IPS-18c (cell line): ENCODE results near the gene COL15A1.

Source experiments
- H3K4me3 ChIP-seq: 2 replicates; pipeline ENCODE4 v1.7.0; 2013; ENCODE audit warnings: low read depth, mild to moderate bottlenecking, low read length, moderate library complexity; ENCODE audit not compliant: insufficient read depth
- H3K9me3 ChIP-seq: one replicate; pipeline ENCODE4 v1.6.1; 2013; ENCODE audit warnings: mild to moderate bottlenecking, low read length, moderate library complexity; ENCODE audit not compliant: control insufficient read depth, insufficient read depth

COL15A1 gene

DNA sequence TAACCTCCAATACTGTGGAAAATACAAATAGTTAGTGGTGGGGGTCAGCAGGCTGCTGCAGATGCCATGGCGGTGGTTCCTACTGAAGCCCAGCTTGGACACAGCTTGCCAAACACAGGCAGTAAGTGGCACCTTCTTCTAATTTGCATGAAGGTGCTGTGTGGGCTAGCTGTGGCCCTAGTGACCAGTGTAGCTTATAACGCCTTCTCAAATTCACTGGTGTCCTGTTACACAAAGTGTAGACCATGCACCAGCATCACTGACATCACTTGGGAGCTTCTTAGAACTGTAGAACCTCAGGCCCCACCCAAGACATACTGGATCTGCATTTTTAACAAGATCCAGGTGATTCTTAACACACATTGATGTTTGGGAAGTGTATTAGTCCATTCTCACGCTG, 102.4 kb downstream of the COL15A1 start:
- no peak overlapping the region for H3K4me3 ChIP-seq
- H3K9me3 ChIP-seq = peaks cover 2% of the 10 kb centered on the region

DNA sequence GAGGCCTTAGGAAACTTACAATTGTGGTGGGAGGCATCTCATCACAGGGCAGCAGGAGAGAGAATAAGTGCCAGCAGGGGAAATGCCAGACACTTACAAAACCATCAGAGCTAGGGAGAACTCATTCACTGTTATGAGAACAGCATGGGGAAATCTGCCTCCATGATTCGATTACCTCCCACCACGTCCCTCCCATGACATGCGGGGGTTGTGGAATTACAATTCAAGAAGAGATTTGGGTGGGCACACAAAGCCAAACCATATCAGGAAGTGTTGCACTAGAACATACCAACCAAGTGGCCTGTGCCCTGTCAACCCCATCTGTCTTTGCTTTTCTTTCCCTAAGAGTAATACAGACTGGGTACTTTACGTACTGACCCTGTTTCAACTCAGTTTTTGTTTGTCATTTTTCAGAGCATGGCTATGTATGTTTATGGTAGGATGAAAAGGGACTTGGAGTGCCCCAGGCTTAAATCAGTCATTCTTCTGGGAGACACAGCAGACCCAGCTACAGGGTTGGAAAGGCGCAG, 102.9 kb downstream of the COL15A1 start:
- H3K9me3 ChIP-seq = peaks cover 2% of the 10 kb centered on the region
- H3K4me3 ChIP-seq = no peak overlapping the region

DNA sequence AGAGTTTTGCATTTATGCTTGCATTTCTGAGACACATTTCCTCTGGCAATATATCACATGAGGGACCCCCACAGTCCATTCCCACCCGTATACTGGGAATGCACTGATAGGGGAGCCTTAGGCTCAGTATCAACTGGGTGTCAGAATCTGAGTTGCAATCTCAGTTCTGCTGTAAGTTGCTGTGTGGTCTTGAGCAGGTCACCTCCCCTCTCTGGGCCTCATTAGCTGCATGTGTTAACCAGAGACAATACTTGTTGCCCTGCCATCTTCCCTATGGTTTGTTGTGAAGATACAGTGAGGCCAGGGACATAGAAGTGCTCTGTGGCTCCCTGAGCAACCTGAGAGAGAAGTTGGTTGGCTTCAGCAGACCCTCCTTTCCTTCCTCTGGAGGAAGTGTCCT, 105.5 kb downstream of the COL15A1 start:
- no peak overlapping the region for H3K4me3 ChIP-seq

DNA sequence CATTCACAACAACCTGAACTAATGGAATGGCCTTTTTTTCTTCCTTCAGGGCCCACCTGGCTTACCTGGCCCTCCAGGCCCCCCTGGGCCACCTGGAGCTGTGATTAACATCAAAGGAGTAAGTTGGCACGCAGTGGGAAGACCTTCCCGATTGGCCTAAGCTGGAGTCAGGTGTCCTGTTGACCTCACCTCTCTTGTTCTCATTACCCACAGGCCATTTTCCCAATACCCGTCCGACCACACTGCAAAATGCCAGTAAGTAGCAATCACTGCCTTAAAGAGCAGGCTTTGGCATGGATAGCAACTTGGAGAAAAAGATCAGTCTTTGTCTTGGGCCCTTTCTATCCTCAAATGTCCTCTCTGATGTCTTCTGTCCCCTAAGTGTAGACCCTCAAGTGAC, 105.9 kb downstream of the COL15A1 start:
- H3K4me3 ChIP-seq = no peak overlapping the region
- H3K9me3 ChIP-seq = no peaks in the 10 kb centered on the region

More for the DNA sequence above, 105.5 kb downstream of the COL15A1 start:
- H3K9me3 ChIP-seq = peaks cover 1% of the 10 kb centered on the region

DNA sequence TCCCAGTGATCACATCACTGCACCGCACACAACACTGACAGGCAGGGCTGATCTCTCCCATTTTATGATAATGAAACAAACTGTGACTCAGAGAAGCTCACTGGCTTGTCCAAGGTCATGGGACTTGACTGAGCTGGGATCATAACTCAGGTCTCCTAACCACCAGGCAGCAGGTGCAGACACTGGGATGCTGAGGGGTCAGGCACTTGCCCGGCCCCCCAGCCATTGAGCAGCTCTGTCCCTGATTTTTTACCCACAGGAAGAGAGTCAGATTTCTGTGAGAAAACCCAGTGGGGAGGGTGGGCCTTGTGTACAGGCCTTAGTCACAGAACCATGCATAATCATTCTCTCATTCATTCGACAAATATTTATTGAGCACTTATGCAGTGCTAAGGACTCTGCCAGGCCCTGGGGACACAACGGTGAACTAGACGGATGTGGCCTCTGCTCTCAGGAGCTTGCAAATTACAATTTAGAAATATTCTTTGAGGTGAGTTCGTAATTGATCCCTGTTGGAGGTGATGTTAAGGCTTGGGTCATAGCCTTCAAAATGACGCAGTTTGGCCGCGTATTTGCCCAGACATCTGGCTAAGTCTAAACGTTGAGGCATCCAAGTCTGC, 106.7 kb downstream of the COL15A1 start:
- Histone ChIP-seq H3K4me3 (no peak overlapping the region), H3K9me3 (no peaks in the 10 kb centered on the region)

DNA sequence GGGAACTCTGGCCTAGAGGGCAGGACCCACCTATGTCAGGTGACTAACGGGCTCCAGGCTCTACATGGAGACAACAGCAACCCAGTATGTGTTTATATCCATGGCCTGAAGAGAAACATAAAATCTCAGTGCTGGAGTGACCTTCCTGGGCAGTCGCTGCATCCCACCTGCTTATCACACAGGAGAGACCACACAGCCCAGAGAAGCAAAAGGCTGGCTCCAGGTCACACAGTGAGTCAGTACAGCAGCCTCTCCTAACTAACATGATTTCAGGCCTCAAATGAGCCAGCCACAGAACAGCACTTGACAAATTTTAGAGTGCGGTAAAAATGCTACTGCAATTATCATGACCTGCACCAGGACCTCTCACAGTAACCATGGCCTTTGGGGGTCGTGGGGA, 107.2 kb downstream of the COL15A1 start:
- Histone ChIP-seq H3K9me3 (no peaks in the 10 kb centered on the region), H3K4me3 (no peak overlapping the region)

DNA sequence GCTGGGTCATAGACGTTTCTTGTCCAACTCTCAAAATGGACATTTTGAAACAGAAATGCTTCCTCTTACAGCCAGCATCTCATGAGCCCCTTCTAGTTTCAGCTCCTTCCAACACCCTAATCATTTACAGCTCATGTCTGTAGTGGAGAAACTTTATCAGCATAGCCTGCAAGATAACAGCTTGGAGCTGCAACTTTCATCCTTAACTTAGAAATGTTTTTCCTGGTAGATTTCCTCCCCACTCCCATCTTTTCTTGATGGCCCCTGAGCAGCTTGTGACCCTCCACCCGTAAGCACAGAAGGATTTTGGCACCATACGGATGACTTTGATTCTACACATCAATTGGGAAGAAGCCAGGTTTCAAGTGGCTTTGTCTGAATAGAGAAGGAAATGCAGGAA, 107.7 kb downstream of the COL15A1 start:
- no peaks in the 10 kb centered on the region for H3K9me3 ChIP-seq
- no peak overlapping the region for H3K4me3 ChIP-seq

DNA sequence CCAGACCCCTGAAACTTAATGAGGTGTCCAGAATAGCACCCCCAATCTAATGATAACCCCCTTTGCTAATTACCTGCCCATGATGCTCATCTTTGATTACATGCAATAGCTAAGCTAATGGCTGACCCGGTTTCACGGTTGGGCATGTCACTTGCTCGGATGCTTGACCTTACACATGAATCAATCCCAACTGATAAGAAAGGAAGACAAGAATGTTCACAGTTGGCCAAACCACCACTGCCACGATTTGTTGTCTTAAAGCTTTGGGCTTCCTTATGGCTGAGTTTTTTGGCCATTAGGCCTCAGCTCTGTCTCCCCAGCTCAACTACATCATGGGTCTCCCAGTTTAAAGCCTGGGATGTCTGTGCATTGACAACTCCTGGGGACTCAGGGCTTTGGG, 108.1 kb downstream of the COL15A1 start:
- Histone ChIP-seq H3K9me3 (no peaks in the 10 kb centered on the region), H3K4me3 (no peak overlapping the region)

DNA sequence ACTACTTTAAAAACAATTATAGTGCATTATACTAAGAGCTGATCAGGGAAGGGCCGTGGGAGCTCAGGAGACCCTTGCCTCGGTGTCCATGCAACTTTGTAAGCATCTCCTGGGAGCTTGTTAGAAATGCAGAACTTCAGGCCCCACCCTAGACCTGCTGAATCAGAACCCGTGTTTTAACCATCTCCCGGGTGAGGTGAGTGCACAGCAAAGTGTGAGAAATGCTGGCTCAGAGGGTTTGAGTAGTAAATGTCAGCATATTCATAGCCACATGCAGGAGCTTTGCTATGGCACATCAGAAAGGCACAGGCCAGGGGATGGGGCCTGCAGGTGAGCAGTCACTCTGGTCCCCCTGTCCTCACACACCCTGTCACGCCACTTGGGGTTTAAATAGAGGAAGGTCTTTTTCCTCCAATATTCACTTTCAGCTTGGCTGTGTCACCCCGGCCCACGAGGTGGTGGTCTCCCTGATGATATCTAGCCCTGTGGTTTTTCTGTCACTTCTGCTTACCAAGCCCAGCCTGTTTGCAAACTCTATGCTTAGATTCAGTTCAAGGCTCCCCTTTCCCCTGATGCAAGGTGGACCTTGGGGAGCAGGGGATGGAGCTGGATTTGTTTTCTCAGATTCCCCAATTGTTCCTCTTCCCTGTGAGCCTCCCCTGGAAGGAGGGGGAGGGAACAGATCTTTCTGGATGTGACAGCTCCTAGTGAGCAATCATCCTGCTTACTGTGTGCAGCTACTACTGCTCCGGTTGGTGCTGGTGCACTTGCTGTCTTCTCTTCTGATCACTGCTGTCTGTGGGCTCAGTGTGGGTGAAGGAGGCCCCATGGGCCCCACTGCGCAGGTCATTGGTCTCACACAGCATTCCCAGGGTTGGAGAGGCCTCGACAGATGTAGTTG, 109.4 kb downstream of the COL15A1 start:
- H3K9me3 ChIP-seq = no peaks in the 10 kb centered on the region

DNA sequence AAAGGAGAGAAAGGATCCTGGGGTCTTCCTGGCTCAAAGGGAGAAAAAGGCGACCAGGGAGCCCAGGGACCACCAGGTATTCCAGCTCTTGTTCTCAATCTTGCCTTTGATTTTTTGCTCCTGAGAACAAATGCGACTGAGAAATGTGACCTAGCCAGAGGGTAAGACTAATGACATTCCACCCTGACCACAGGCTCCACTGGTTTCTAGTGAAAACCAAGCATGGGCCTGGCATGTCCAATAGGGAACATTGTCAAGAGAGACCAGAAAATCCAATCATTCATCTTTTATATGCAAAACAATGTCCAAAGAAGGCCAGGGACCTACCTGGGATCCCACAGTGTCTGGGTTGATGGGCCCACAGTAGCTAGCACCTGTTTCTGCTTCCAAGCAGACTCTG, 110.9 kb downstream of the COL15A1 start:
- no peak overlapping the region for H3K4me3 ChIP-seq
- no peaks in the 10 kb centered on the region for H3K9me3 ChIP-seq

More for the DNA sequence above, 109.4 kb downstream of the COL15A1 start:
- H3K4me3 ChIP-seq = no peak overlapping the region

DNA sequence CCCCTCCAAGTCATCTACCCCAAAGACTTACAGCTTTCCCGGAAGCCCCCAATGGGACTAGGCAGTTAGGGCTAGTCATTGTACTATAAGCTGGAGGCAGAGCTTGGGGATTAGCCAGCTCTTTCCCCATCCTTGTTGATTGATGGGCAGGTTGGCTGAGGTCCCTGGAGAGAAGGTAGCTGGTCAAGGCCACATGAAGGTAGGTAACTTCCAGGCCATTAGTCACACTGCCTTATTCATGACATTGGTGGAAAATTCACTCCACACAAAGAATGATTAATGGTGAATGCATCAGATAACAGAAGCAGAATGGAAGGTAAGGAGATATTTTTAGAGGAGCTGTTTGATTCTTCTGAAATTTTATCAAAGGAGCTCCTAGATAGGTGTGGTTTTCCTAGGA, 111.7 kb downstream of the COL15A1 start:
- H3K9me3 ChIP-seq = no peaks in the 10 kb centered on the region

DNA sequence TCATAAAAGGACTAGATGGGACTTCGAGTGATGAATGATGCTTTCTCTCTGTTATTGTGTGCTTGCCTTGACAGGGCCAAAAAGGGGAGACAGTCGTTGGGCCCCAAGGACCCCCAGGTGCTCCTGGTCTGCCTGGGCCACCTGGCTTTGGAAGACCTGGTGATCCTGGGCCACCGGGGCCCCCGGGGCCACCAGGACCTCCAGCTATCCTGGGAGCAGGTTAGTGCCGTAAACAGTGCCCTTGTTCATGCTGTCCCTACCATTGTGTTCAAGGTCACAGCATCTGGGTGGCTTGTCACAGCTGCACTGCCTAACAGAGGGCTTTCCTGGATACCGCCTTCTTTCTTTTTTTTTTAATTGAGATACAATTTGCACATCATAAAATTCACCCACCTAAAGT, 112.5 kb downstream of the COL15A1 start:
- H3K9me3 ChIP-seq = no peaks in the 10 kb centered on the region
- H3K4me3 ChIP-seq = no peak overlapping the region

More for the DNA sequence above, 111.7 kb downstream of the COL15A1 start:
- H3K4me3 ChIP-seq = no peak overlapping the region

DNA sequence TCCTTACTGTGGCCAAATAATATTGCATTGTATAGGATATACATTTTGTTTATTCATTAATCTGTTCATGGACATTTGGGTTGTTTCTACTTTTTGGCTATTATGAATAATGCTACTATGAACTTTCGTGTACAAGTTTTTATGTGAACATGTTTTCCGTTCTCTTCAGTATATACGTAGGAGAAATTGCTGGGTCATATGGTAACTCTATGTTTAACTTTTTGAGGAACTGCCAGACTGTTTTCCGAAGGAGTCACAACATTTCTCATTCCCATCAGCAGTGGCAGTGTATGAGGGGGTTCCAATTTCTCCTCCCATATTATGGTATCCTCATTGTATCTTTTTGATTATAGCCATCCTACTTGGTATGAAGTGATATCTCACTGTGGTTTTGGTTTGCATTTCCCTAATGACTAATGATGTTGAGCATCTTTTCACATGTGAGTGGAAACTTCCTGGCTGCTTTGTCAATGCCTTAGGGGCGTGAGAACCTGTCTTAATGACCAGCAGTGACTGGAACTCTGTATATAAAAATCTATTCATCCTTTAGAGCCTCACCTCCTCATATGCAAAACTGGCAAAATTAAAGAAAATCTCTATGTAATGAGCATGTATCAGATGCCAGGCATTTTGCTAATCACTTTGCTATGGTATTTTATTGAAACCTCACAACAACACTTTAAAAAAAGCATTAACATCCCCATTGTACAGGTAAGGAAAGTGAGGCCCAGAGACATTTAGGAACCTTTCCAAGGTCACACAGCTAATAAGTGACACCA, 113.4 kb downstream of the COL15A1 start:
- Histone ChIP-seq H3K9me3 (no peaks in the 10 kb centered on the region), H3K4me3 (no peak overlapping the region)

DNA sequence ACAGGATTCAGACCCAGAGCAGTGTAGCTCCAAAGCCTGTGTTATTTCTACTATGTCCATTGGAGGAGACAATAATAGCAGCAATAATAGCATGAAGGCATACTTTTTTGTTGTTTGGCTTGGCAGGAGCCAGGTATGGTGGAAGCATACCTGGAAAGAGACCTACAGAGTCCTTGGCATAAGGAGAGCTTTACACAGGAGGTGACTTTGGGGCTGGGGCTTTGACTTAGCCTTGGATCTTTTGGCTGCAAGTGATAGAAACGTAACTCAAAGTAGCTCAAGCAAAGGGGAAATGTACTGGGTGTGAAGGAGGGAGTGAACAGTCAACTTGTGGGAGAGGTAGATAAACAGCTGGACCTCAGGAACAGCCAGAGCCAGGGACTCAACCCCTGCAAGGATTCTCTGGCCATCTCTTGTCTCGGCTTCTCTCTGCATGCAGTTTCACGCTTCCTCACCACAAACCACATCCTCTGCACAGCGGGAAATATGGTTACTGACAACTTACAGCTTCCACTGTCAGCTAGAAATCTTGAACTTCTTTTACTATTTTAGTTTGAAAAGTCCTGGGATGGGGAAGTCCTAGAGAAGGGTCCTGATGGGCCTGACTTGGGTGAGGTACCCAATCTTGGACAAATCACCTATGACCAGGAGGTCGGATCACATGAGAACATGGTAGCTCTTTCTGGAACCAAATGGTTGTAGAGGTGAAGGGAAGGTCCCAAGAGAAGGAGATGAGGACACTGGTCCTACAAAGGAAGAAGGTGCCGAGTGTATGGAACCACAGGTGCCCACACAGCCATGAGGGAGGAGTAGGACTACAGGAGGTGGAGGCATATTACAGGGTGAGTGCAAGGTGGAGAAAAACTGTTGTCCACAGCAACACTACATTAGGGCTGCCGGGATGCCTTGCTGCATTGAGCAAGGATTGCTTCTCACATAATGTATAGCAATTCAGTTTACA, 114.2 kb downstream of the COL15A1 start:
- H3K4me3 ChIP-seq = no peak overlapping the region
- no peaks in the 10 kb centered on the region for H3K9me3 ChIP-seq

DNA sequence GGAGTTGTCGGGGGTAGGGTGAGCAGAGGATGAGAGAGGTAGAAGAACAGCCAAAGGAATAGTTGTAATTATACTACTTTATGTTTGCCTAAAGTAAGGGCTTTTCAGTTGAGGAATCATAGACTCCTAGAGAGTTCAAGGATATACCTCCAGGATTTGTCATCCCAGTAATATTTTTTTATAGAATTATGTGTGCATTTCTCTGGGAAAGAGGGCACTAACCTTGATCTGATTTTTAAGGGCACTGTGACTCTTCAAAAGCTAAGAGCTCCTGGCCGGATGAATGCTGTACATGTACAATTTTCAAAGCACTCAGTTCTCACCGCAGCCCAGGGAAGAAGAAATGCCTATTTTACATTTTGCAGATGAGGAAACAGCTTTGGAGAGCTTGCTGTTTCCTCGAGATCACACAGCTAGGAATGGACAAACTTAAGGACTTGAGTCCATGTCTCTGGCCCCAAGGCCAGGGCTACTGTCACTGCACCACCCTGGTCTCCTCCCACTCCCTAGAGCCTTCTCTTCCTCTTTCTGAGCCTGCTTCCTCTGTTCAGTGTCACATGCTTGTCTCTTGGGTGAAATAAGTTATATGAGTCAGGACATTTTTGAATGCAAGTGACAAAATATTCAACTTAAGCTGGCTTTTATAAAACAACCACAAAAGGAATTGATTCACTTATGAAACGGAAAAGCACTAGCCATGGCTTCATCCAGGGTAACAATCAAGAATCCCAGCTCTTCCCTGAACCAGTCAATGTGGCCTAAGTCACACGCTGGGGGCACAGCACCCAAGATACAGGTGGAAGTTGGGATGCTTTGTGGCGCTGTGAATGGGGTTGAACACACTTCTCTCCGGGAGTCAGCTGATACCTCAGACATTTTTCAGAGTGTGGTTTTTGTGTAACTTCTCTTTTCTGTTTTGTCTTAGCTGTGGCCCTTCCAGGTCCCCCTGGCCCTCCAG, 115.5 kb downstream of the COL15A1 start:
- Histone ChIP-seq H3K9me3 (no peaks in the 10 kb centered on the region), H3K4me3 (no peak overlapping the region)

DNA sequence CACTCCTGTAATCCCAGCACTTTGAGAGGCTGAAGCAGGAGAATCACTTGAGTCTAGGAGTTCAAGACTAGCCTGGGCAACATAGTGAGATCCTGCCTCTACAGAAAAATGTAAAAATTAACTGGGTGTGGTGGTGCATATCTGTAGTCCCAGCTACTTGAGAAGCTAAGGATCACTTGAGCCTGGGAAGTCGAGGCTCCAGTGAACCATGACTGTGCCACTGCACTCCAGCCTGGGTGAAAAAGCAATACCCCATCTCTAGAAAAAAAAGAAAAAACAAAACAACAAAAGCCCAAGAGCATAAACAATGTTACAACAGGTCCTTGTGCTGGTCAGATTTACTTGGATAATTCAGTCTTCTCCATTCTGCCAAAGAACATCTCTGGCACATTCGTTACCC, 116.9 kb downstream of the COL15A1 start:
- H3K4me3 ChIP-seq = no peak overlapping the region
- no peaks in the 10 kb centered on the region for H3K9me3 ChIP-seq
